Fibroblast of pulmonary artery (primary cell): ENCODE results near the gene LRCH1.
A peak's percentile ranks its signal among the peaks of the same experiment; 100 is the strongest.

Source experiments
- DNase-seq: peaks from one replicate; pipeline ENCODE4 v3.0.0-alpha.2; 2010; ENCODE audit warnings: low read depth
- H3K4me3 ChIP-seq: replicated peaks from 2 replicates; pipeline ENCODE4 v1.5.1; 2011; ENCODE audit warnings: low read depth, mild to moderate bottlenecking, control low read depth, low read length, moderate library complexity
- TF ChIP-seq, protein P1 (sequence below): IDR thresholded peaks from 2 replicates; pipeline ENCODE4 v1.5.1; 2011; ENCODE audit warnings: mild to moderate bottlenecking, control low read depth, low read length, inconsistent platforms; ENCODE audit errors: missing control alignments

Gene LRCH1

DNA sequence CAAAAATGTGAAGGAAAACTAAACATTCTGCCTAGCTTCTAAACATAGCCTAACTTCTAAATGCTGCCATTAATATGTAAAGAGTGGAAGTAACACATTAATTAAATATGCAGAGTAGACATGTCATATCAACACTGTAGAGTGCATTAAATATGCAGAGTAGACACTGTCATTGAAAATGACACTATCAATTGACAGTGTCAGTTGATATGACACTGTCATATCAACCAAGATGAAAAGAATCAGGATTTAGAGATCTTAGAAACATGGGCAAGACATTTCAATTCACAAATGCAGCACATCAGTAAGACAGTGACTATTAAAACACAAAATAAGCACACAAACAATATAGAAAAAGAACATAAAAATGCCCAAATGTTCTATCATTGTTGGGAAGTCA, 218.7 kb downstream of the LRCH1 start:
- TF ChIP-seq, protein P1, sequence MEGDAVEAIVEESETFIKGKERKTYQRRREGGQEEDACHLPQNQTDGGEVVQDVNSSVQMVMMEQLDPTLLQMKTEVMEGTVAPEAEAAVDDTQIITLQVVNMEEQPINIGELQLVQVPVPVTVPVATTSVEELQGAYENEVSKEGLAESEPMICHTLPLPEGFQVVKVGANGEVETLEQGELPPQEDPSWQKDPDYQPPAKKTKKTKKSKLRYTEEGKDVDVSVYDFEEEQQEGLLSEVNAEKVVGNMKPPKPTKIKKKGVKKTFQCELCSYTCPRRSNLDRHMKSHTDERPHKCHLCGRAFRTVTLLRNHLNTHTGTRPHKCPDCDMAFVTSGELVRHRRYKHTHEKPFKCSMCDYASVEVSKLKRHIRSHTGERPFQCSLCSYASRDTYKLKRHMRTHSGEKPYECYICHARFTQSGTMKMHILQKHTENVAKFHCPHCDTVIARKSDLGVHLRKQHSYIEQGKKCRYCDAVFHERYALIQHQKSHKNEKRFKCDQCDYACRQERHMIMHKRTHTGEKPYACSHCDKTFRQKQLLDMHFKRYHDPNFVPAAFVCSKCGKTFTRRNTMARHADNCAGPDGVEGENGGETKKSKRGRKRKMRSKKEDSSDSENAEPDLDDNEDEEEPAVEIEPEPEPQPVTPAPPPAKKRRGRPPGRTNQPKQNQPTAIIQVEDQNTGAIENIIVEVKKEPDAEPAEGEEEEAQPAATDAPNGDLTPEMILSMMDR: no peak
- no peak for DNase-seq

DNA sequence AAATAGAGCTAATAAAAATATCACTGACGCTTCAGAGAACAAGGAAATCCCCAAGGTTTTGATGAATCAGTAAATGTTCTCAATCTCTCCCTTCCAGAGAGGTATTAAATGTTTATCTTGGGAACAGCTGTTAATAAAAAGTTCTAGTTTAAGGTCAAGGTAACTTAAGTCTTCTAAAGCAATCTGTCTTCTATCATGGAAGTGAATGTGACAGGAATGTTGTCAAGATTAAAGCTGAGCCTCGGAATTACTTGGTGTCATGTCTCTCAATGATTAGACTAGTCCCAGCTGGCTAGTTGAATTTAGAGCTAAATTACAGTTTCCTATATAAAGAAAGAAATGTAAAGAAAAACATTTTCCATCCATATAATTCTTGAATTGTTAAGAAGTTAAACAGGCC, 220.6 kb downstream of the LRCH1 start:
- DNase-seq: no peak
- TF ChIP-seq, protein P1: no peak
- H3K4me3 ChIP-seq: no peak overlapping the region

More for the DNA sequence above, 218.7 kb downstream of the LRCH1 start:
- no peak overlapping the region for H3K4me3 ChIP-seq

DNA sequence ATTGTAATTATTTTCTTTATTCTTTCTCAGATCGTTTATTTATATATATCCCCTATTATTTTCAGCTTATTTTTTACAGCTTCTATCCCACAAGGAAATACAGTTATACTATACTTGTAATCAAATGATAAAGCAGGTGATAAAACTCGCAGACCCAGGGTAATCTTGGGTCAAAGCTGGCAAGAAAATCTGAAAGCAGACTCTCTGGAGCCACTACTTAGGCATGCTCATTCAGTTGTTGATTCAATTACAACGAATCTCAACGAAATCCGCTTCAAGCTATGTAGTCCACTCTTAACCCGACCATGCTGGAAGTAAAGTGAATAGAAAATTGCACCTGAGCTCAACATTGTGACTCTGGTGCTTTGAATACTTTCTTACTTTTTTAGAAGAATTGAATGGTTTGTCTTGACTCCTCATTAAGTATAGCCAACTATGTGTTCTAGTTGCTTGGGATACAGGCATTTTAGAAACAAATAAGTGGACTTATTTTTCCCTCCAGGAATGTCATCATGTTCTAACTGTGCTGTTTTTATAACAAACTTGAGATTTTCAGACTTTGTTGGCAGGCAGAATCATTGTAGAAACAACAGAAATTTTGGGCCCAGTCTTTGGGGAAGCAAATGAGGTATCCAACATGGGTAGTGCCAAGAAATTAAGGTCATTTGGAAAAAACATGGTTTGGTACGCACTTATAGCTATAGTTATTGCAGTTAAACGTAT, 222.6 kb downstream of the LRCH1 start:
- no peak overlapping the region for H3K4me3 ChIP-seq
- DNase-seq: no peak
- TF ChIP-seq, protein P1: no peak

DNA sequence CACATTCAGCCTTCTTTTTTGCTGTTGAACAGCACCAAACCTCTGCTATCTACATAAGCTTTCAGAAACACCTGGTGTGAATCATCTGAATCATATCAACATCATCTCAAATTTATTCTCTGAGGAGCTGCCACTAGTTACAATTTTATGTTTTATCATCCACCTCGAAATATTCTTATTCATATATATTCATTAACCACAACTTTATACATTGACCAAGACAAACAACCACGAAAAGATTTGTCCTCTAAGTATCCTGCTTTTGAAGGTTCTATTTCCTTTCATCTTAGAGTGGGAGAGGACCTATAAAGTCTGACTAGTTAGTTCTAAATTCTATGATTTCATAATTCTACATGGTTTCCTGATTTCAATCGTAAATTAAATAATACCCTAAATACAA, 225.1 kb downstream of the LRCH1 start:
- TF ChIP-seq, protein P1: no peak

DNA sequence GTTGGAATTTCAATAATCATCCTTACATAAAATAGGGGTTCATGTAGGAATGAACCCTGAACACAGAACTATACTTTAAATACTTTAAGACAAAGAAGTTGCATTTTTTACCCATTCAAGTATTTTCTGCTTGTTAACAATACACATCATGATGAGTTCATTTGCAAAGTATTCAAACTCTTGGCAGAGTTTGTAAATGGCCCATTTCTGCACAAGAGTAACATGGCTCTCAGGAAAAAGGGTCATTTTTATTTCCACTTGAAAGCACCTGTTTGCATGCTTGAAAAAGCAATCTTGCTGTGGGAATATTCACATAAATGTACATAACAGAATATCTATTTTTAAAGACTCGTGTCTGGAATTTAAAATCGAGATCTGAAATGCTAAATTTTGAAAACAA, 225.9 kb downstream of the LRCH1 start:
- TF ChIP-seq, protein P1: no peak
- DNase-seq: peak; percentile 53
- no peak overlapping the region for H3K4me3 ChIP-seq

More for the DNA sequence above, 225.1 kb downstream of the LRCH1 start:
- no peak overlapping the region for H3K4me3 ChIP-seq
- no peak for DNase-seq

DNA sequence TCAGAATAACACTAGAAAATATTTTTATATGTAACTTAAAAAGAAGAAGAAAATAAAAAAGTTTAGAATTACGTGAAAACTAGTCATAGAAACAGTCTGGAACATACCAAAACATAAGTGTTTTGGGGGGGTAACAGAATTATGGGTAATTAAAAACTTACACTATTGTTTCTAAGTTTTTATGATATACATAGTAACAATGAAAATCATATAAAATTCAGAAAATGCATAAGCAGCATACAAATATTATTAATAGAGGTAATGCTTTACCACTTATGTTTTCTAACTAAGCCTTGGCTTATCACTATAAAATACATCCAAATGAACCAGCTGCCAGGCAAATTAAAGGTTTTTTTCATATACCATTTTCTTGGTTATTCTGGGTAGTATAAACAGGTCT, 229.1 kb downstream of the LRCH1 start:
- DNase-seq: no peak
- no peak overlapping the region for H3K4me3 ChIP-seq
- TF ChIP-seq, protein P1: no peak

DNA sequence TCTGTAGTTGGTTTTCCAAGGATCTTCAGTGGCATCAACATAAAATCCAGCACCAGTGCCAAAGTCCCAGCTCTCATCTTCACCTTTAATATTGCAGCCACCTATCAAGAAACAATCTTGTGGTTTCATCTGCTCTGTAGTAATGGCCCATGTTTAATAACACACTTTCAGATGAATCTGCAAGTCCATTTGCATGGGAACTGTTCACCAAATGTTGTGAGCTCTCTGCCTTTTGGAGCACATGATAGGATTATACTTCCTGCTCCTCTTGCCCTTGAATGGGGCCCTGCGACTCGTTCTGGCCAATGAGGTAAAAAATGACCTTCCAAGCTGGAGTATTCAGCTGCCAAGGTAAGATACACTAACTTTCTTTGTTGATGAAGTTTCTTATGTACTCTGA, 229.7 kb downstream of the LRCH1 start:
- H3K4me3 ChIP-seq: no peak overlapping the region
- TF ChIP-seq, protein P1: no peak
- no peak for DNase-seq
